CD4-positive, alpha-beta T cell treated with Interleukin-6 at 100 ng/mL for 8 hours (primary cell): Measurements from ENCODE around the gene C14orf119.

Experiments used
- DNase-seq: peaks from one replicate; pipeline ENCODE4 v3.0.0-alpha.2; 2020; ENCODE audit warnings: mixed read lengths, low spot score

Gene C14orf119

GRCh38 chr14:23109769-23110168, 14.5 kb downstream of the C14orf119 start:
- no peak for DNase-seq

GRCh38 chr14:23110579-23111365, 15.5 kb downstream of the C14orf119 start:
- DNase-seq = no peak

GRCh38 chr14:23112359-23113178, 17.3 kb downstream of the C14orf119 start:
- DNase-seq = no peak

- no peak for DNase-seq
Observed at GRCh38 chr14:23113431-23114119, 18.3 kb downstream of the C14orf119 start.

GRCh38 chr14:23114120-23114458, 18.8 kb downstream of the C14orf119 start:
- no peak for DNase-seq

GRCh38 chr14:23114669-23115038, 19.3 kb downstream of the C14orf119 start:
- no peak for DNase-seq

- DNase-seq = no peak
Observed at GRCh38 chr14:23115039-23115731, 19.9 kb downstream of the C14orf119 start.

- DNase-seq = no peak
Observed at GRCh38 chr14:23115918-23116317, 20.6 kb downstream of the C14orf119 start.

- no peak for DNase-seq
Observed at GRCh38 chr14:23117371-23118020, 22.2 kb downstream of the C14orf119 start.

- DNase-seq = no peak
Observed at GRCh38 chr14:23118506-23119362, 23.4 kb downstream of the C14orf119 start, which contains the start of gene CEBPE. Gene CEBPE, minus strand, starts transcription at chr14:23119255. Its CDS starts 164 bp downstream, at chr14:23119091.

- DNase-seq = peak; percentile 61
Observed at GRCh38 chr14:23119363-23120327, 24.3 kb downstream of the C14orf119 start.

GRCh38 chr14:23120541-23121251, 25.4 kb downstream of the C14orf119 start:
- DNase-seq = peak; percentile 83

- DNase-seq = no peak
Observed at GRCh38 chr14:23121361-23121771, 26.1 kb downstream of the C14orf119 start.

GRCh38 chr14:23122086-23122485, 26.8 kb downstream of the C14orf119 start:
- DNase-seq = no peak

GRCh38 chr14:23123419-23123818, 28.1 kb downstream of the C14orf119 start:
- DNase-seq = no peak

- no peak for DNase-seq
Observed at GRCh38 chr14:23124337-23124954, 29.1 kb downstream of the C14orf119 start.

GRCh38 chr14:23125011-23125410, 29.7 kb downstream of the C14orf119 start:
- DNase-seq = no peak

GRCh38 chr14:23125933-23126524, 30.7 kb downstream of the C14orf119 start:
- DNase-seq = no peak
